Activated T-cell treated with anti-CD3 and anti-CD28 coated beads, Interleukin-2, amount 50 U/mL, for 1 hour (primary cell): Measurements from ENCODE around the gene SOX18.

Experiments
- DNase-seq: peaks from one replicate; pipeline ENCODE4 v3.0.0-alpha.2; 2020

SOX18 gene

DNA sequence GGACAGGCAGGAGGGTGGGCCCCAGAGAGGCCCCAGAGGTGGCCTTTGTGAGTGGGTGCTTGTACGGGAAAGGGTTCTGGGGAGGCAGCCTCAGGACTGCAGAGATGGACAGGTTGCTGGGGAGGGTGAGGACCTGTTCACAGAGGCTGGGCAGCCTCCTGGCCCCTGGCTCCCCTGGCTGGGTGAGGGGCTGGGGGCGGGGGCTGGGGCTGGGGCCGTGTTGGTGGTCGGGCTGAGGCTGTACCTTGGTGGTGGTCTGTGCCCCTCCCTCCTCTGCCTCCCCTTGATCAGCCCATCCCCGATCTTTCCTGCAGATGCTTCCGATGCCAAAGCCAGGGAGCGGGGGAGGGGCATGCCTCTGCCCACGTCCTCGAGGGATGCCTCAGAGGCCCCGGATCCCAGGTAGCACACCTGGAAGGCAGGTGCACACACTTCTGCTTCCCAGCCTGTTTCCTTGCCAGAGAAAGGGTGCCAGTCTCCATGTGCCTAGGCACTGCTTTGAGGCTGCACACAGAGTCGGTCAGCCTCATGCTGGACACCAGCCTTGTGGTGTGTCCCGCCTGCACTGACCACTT is 18.4 kb upstream of the SOX18 start:
- DNase-seq = no peak

GRCh38 chr20:64067005-64067632 is 17.7 kb upstream of the SOX18 start:
- no peak for DNase-seq

DNA sequence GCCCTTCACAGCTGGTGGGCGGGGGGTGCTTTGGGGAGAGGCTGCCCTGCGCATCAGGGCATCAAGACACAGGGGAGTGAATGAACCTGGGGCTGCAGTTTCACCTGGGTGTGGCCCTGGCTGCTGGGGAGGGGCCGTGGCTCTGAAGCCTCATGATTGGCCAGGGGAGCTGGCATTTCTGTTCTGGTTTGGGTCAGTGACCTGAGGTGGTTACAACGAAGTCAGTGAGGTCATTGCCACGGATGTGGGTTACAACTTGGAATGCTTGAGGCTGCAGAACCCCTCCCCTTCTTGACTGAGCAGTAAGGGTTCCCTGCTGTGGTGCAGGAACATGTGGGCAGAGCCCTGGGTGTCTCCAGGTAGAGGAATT is 16.5 kb upstream of the SOX18 start:
- peak; percentile 45 for DNase-seq

GRCh38 chr20:64065062-64065973 is 15.9 kb upstream of the SOX18 start:
- DNase-seq = no peak

DNA sequence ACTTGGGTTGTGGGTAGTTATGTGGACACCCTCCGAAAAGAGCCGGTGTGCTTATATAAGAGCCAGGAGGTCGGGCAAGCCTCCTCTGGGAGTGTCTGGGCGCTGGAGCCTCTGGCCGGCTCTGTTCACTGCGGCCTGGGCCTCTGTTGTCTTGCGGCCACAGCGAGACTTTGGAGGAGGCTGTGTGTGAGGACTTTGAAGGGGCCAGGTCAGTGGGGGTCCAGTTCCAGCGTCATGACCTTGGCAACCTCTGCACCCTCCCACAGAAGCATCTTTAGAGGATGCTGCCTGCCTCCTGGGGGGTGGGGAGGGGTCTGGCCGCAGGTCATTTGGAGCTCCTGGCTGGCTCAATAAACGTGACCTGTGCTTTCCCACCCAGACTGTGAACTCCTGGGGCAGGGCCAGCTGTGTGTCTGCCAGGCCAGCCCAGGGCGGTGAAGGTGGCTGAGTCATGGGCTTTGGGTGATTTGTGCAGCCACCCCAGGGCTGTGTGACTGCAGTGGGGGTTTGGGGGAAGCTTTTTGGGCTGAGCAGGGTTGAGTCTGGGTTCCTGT is 14.8 kb upstream of the SOX18 start:
- DNase-seq = no peak

DNA sequence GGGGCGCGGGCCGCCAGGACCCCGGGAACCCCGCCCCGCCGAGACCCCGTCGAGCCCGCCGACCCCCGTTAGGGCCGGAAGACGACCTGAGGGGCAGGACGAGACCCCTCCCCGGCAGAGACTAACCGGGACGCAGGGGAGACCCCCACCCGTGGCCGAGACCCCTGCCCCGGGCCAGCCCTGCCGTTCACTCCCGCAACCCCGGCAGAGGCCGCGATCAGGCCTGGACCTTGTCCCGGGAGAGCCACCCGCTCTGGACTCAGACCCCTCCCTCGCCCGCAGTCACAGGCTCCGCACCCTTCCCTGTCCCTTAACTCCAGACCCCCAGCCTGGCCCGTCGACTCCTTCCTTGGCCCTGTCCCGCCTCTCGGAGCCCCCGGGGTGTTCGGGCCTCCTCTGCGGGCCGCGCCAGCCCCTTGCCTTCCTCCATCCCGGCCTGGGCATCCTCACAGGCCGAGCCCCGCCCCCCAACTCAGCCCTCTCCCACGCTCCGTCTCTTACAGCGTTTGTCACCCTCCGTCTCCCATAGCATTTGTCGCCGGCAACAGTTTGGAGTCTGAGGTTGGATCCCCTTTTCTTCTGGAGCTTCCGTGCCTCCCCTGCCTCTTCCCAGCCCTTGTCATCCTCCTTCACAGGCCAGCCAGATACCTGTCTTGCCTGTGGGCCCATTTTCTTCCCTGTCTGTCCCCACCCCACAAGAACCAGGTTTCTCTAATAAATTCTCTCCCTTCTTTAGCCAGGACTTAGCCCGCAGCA is 14.1 kb upstream of the SOX18 start:
- DNase-seq = no peak

- DNase-seq = peak; percentile 94
Measured at GRCh38 chr20:64062596-64063388, 13.4 kb upstream of the SOX18 start, which contains the start of gene TCEA2. Gene TCEA2, plus strand, starts transcription at chr20:64063198. Its CDS starts 115 bp downstream, at chr20:64063313.

DNA sequence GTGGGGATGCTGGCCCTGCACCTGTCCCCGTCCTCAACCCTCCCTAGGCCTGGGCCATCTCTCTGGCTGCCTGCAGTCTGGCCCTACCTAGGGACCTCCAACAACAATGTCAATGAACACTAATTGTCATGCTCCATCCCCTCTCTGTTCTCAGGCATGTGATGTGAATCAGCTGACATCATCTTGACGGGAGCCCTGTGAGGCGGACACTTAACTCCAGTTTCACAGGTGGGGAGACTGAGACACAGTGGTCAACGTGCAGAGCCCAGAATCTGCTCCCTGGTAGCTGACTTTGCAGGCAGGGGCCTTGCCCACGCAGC is 12.8 kb upstream of the SOX18 start:
- no peak for DNase-seq

- no peak for DNase-seq
Measured at GRCh38 chr20:64058536-64058935, 9.1 kb upstream of the SOX18 start.

GRCh38 chr20:64057628-64058498 is 8.4 kb upstream of the SOX18 start:
- DNase-seq = peak; percentile 81

DNA sequence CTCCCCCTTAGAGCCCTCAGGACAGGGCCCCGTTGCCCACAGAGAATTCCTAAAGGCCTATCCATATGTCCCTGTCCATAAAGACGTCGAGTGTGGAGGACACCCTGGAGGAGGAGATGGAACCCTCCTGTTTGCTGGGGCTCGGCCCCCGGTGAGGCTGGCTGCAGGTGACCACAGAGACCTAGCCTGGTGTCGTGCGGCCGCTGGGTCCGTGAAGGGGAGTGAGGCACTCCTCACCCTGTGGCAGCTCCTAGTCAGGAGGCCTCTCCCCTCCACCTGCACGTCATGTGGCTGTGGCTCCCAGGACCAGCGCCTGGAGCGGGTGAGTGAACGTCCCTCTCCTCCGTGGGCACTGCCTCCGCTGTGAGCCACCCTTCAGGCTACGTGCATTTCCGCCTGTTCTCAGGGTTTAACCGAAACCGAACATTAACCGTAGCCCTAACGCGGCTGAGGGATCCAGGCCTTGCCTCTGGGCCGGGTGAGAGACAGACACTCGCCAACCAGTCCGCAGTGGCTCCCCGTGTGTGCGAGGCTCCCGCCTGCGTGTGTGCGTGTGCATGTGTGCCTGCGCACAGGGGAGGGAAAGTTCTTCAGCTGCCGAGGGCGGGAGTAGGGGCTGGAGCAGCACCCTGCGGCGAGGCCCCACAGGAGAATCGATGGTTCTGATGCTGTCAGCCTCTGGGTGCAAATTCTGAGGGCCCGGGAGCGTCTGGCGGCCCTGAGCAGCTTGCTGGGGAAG is 7.6 kb upstream of the SOX18 start:
- DNase-seq = no peak

DNA sequence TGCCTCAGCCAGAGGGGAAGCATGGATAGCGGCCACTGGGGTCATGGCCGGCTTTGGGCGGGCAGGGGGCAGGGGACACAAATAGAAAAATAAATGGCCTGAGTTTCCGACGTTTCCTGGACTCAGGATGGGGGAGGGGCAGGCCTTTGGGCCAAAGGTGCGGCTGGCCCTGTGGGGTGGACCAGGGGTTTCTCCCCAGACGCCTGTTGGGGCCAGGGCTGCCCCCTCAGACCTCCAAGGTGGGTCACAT is 7.1 kb upstream of the SOX18 start:
- no peak for DNase-seq

GRCh38 chr20:64055893-64056638 is 6.6 kb upstream of the SOX18 start:
- no peak for DNase-seq

GRCh38 chr20:64055396-64055892 is 6.0 kb upstream of the SOX18 start:
- DNase-seq = no peak

DNA sequence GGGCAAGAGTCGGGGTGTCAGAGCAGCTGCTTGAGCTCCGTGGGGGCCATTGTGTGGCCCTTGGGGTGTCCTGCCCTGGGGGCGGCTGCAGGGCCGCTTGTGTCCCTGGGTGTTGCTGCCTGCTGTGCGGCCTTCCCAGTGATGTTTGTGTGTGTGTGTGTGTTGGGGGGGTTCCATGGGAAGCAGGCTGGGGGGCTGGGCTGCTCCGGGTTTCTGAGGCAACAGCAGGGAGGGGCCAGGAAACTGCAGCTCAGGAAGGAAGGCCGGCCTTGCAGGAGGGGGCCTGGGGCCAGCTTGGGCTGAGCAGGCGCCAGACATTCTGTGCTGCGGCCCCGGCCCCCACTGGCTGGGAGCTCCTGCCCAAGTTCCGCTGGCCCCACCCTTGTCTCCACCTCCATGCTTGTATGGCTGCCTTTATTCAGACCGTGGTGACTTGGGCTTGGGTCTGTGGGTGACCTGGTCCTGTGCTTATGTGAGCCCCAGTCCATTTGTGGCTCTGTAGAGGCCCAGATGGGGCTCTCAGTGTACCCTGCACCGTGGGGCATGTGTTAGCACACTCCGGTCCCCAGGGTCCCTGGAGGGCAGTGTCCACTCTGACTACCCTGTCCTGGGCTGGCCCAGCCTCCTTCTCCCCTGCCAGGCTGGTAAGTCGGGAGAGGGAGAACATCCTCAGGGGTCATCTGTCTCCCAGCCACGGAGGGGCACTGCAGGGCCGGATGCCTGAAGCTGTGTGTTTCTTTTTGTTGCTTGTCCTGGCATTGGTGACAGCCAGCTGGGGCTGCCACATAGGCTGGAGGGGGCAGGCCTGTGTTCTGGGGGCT is 4.6 kb upstream of the SOX18 start:
- DNase-seq = no peak

DNA sequence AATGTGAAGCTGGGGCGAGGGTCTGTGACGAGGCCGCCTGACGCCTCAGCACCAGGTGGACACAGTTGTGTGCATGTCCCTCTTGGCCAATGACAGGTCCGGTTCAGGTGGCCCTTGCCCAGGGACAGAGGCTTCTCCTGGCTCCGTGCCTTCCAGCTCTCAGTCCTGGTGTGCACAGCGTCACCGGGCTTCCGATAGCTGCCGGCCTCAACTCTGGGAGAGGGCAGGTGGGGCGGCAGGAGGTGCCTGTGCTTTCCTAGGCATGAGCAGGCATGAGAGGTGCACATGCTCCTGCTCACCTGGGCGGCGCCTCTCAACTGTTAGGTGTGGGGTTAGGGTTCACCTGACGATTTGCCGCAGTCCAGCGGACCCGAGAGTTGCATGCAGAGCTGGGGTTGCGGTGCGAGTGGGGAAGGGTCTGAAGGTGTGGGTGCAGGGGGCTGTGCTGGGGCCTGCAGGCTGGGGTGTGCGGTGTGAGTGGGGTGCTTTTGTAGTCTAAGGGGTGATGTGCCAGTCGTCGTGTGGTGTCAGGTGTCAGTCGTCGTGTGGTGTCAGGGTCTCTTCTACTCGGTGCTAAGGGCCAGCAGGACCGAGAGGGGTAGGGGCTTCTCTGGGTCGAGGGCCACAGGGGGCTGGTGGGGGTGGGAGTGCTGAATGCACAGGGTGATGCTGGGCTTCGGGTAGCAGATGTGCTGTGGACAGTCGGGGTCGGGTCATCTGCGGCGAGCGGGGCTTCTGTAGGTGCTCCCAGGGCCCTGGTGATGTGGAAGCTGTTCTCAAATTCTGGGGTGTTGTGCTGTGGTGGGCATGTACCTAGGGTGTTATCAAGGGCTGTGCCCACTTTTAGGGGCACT is 3.8 kb upstream of the SOX18 start:
- no peak for DNase-seq

DNA sequence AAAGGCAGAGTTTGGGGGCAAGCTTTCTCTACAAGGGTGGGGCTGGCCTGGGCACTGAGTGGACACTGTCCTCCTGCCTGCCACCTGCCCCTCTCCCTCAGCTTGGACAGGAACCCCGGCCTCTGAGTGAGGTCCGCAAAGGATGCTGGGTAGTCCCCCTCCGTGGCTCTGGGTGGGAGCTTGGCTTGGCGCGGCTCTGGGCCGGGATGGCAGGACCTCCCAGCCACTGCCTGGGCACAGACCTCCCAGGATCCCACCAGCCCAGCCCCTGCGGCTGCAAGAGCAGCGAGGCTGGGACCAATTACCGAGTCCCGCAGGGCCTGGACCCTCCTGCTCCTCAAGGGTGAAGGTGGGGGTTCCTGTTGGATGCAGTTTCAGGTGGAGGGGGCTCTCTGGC is 2.9 kb upstream of the SOX18 start:
- no peak for DNase-seq
